ENCODE results near the gene C1QTNF7.

GRCh38 chr4:15470128-15470475, 42.3 kb downstream of the C1QTNF7 start:
- no peak for TF ChIP-seq POLR2A (IDR thresholded peaks at IDR 0.05)
- TF ChIP-seq CTCF (IDR thresholded peaks at IDR 0.05) = no peak
- no peak for TF ChIP-seq POLR2AphosphoS5 (IDR thresholded peaks at IDR 0.05; ENCODE audit: insufficient read depth in 1 of 2, low read depth in 1 of 2)

Measured in vagina (tissue), 2 donors.